Stimulated activated CD8-positive, alpha-beta memory T cell treated with anti-CD3 and anti-CD28 coated beads, Interleukin-12 subunit alpha, Interleukin-12 subunit beta, amount 100 ng/mL, for 24 hours (primary cell): ENCODE measurements around the gene OR5M8.

Experiments
- DNase-seq: peaks from one replicate; pipeline ENCODE4 v3.0.0-alpha.2; 2020; ENCODE audit errors: extremely low read depth

Gene OR5M8

GRCh38 chr11:56491270-56491669 is at the start of gene OR5M8:
TSS of gene OR5M8 (minus strand) at chr11:56491370. CDS start at chr11:56491370, 0 bp downstream.
- DNase-seq = no peak

GRCh38 chr11:56533054-56533740 is 42.0 kb upstream of the OR5M8 start:
- DNase-seq = no peak

GRCh38 chr11:56531856-56532255 is 40.7 kb upstream of the OR5M8 start:
- no peak for DNase-seq

DNA sequence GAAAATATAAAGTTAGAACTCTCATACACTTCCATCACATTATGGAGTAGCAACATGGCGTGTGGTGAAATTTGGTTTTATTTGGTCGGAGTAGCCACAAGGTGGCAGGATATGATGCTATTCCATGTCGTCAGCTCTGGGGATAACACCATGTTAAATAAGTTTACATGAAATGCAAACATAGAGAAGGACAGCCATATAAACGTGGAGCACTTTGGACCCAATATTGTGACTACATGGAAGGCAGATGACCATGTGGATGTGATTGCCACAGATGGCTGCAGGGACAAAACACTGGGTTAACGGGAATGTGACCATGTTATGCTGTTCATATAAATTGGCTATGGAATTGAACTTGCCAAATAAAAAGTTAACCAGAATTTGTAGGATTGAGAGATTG is 30.8 kb upstream of the OR5M8 start:
- DNase-seq = no peak

- no peak for DNase-seq
Observed at GRCh38 chr11:56513280-56513679, 22.1 kb upstream of the OR5M8 start.

DNA sequence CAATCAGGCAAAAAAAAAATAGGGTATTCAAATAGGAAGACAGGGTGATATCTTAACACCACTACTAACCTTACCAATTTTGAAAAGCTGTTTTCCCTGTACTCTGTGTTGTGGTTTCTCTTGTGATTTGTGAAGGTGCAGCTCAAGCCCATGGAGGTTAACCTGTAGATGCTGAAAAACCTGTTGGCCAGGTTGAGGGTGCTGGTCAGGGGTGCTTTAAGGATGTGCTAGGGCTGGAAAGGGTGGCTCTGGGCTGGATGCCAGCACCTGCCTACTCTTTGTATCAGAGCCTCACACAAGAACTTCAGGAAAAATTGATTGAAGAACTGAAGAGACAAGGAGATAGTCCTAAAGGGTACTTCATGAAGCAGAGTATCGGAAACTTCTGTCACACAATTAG is 18.3 kb upstream of the OR5M8 start:
- no peak for DNase-seq

- no peak for DNase-seq
Observed at GRCh38 chr11:56497010-56497409, 5.8 kb upstream of the OR5M8 start.

GRCh38 chr11:56495117-56495516 is 3.9 kb upstream of the OR5M8 start:
- DNase-seq = no peak

- DNase-seq = no peak
Observed at GRCh38 chr11:56486801-56487200, 4.4 kb downstream of the OR5M8 start.

DNA sequence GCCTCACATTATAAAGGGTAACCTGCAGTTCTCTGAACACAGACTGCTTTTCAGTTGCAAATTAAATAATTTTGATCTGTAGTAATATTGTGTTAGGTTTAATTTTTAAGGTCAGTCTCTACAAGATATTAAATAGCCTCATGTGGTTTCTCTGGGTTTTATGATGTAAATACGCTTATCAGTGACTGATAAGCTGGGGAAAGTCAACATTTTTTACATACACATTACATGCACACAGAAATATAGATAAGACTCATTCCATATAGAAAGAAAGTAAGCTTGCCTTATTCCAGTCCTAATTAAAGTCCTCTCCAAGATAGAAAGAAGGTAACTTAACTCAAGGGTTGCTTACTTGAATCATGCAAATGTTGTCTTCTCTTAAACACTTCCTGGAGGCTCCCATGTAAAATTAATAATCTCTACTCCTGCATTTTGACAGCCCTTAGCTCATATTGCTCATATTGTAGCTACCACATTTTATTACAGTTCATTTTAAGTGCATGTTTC is 16.4 kb downstream of the OR5M8 start:
- no peak for DNase-seq

GRCh38 chr11:56473252-56473651 is 17.9 kb downstream of the OR5M8 start, which contains the start of gene OR5M3:
TSS of gene OR5M3 (minus strand) at chr11:56473352. CDS start at chr11:56470497, 2,855 bp downstream.
- DNase-seq = no peak

DNA sequence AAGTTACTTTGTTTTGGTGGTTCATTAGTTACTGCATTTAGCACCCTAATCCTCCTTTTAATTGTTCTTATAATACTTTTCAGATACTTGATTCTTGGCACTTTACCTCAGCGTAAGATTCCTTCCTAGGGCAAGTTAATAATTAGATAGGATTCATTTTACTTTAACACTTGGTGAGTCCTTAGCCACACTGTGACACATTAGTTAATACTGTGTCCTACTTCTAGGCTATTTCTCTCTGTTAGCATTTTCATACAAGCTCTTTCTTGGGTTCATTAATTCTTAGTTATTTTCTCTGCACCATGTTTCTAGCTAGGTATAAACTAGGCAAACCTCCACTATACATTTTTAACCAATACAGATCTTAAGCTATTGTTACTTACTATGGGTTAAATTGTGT is 34.1 kb downstream of the OR5M8 start:
- DNase-seq = no peak

GRCh38 chr11:56453521-56453920 is 37.6 kb downstream of the OR5M8 start:
- DNase-seq = no peak
